GM23338 (cell line): Measurements from ENCODE around the gene CDH12. TPM values are rescaled to one million over a fixed set of nuclear protein-coding genes. Genes with fewer than 3 reads are reported as not detected.

Experiments
- ATAC-seq: fragments of 200-7000 bp; cut with Tn5 transposase; 3 replicates; pipeline ENCODE4 v1.9.1; 2020
- DNase-seq: peaks from one replicate; pipeline ENCODE4 v3.0.0-alpha.2; 2015; ENCODE audit warnings: low spot score
- H2AFZ ChIP-seq: fragments of 200-600 bp; sonication (generic); 2 replicates; pipeline ENCODE4 v1.8.0; 2016; ENCODE audit warnings: antibody characterized with exemption, mild to moderate bottlenecking, moderate library complexity
- H3F3A ChIP-seq: fragments of 200-600 bp; sonication (generic); replicated peaks from 2 replicates; pipeline ENCODE4 v1.8.0; 2017; ENCODE audit warnings: antibody characterized with exemption, mixed run types, low read depth
- H3K27ac ChIP-seq: fragments of 200-600 bp; sonication (generic); 2 replicates; pipeline ENCODE4 v1.6.1; 2016; ENCODE audit warnings: low read depth
- H3K27me3 ChIP-seq: fragments of 200-600 bp; sonication (generic); 2 replicates; pipeline ENCODE4 v1.8.0; 2016; ENCODE audit warnings: mild to moderate bottlenecking, mixed run types, moderate library complexity; ENCODE audit not compliant: insufficient read depth
- H3K36me3 ChIP-seq: fragments of 200-600 bp; sonication (generic); 2 replicates; pipeline ENCODE4 v1.8.0; 2016; ENCODE audit warnings: mild to moderate bottlenecking; ENCODE audit not compliant: insufficient read depth
- H3K4me1 ChIP-seq: fragments of 200-600 bp; sonication (generic); 2 replicates; pipeline ENCODE4 v1.8.0; 2016; ENCODE audit warnings: mild to moderate bottlenecking, moderate library complexity; ENCODE audit not compliant: insufficient read depth
- H3K4me2 ChIP-seq: fragments of 200-600 bp; sonication (generic); 2 replicates; pipeline ENCODE4 v1.7.1; 2017; ENCODE audit warnings: mixed run types
- H3K4me3 ChIP-seq: fragments of 200-600 bp; sonication (generic); 2 replicates; pipeline ENCODE4 v1.6.1; 2016; ENCODE audit warnings: mixed run types
- H3K79me2 ChIP-seq: fragments of 200-600 bp; sonication (generic); replicated peaks from 2 replicates; pipeline ENCODE4 v1.8.0; 2017; ENCODE audit warnings: mild to moderate bottlenecking; ENCODE audit not compliant: insufficient read depth
- H3K9me2 ChIP-seq: fragments of 200-600 bp; sonication (generic); 2 replicates; pipeline ENCODE4 v1.8.0; 2017; ENCODE audit not compliant: insufficient read depth
- H4K20me1 ChIP-seq: fragments of 200-600 bp; sonication (generic); replicated peaks from 2 replicates; pipeline ENCODE4 v1.8.0; 2017; ENCODE audit warnings: mild to moderate bottlenecking; ENCODE audit not compliant: insufficient read depth
- H3K27ac Mint-ChIP-seq: 2 replicates; pipeline ENCODE4 v1.8.0; 2020; ENCODE audit warnings: inconsistent platforms, mild to moderate bottlenecking, moderate library complexity, mixed read lengths
- H3K27me3 Mint-ChIP-seq: 3 replicates; pipeline ENCODE4 v1.8.0; 2022; ENCODE audit warnings: low read depth, mild to moderate bottlenecking, moderate library complexity, mixed read lengths, inconsistent platforms; ENCODE audit not compliant: insufficient read depth, poor library complexity
- H3K36me3 Mint-ChIP-seq: 3 replicates; pipeline ENCODE4 v1.8.0; 2021; ENCODE audit warnings: low read depth, mild to moderate bottlenecking, inconsistent platforms, moderate library complexity, mixed read lengths
- H3K4me1 Mint-ChIP-seq: 3 replicates; pipeline ENCODE4 v1.8.0; 2020; ENCODE audit warnings: mild to moderate bottlenecking, inconsistent platforms, mixed read lengths
- H3K4me3 Mint-ChIP-seq: 3 replicates; pipeline ENCODE4 v1.8.0; 2021; ENCODE audit warnings: moderate library complexity, mild to moderate bottlenecking, inconsistent platforms, mixed read lengths
- H3K9me3 Mint-ChIP-seq: 3 replicates; pipeline ENCODE4 v1.8.0; 2020; ENCODE audit warnings: moderate library complexity, mild to moderate bottlenecking, inconsistent platforms, mixed read lengths
- ETS1 ChIP-seq: IDR thresholded peaks from 2 replicates; pipeline ENCODE4 v1.6.1; 2016; ENCODE audit warnings: antibody characterized with exemption
- JUNB ChIP-seq: IDR thresholded peaks from one replicate; pipeline ENCODE4 v1.6.1; 2016; ENCODE audit warnings: antibody characterized with exemption; ENCODE audit not compliant: unreplicated experiment
- REST ChIP-seq: IDR thresholded peaks from one replicate; pipeline ENCODE4 v1.6.1; 2018; ENCODE audit warnings: antibody characterized with exemption; ENCODE audit not compliant: unreplicated experiment
- ZNF114 ChIP-seq: fragments of 250-450 bp; sonication (Bioruptor Pico); IDR thresholded peaks from 2 replicates; pipeline ENCODE4 v1.5.0; 2020; ENCODE audit warnings: mild to moderate bottlenecking, moderate library complexity
- ZNF331 ChIP-seq: fragments of 250-450 bp; sonication (Bioruptor Pico); IDR thresholded peaks from 2 replicates; pipeline ENCODE4 v1.5.0; 2020; ENCODE audit warnings: low read depth, mild to moderate bottlenecking, moderate library complexity
- ZNF462 ChIP-seq: fragments of 250-450 bp; sonication (Bioruptor Pico); IDR thresholded peaks from 2 replicates; pipeline ENCODE4 v1.5.0; 2020; ENCODE audit warnings: mild to moderate bottlenecking, moderate library complexity
- polyA plus RNA-seq: library from polyadenylated mRNA; unstranded; fragments of >200 nt; fragmentation: Nextera tagmentation; extraction: Ambion mirVana; gene quantifications from 2 replicates; pipeline ENCODE4 v1.2.1, GENCODE V29; 2016
- total RNA-seq: library from RNA; depleted of rRNA; stranded (reverse); fragments of >200 nt; shearing (Covaris generic); gene quantifications from 2 replicates; pipeline ENCODE4 v1.2.3, GENCODE V29; 2014

CDH12 gene
- total and polyA plus RNA-seq, 2 experiments from 2014 or later = not detected

GRCh38 chr5:22649074-22649473, 204.1 kb downstream of the CDH12 start:
- no peak for DNase-seq
- Histone ChIP-seq H3K79me2 (no peaks in the 10 kb centered on the region), H3K9me2 (no peaks in the 10 kb centered on the region), H3K36me3 (no peaks in the 10 kb centered on the region), H3K4me2 (no peak overlapping the region), H3K27me3 (no peaks in the 10 kb centered on the region), H3K27ac (no peak overlapping the region), H2AFZ (no peak overlapping the region), H4K20me1 (no peaks in the 10 kb centered on the region), H3F3A (no peaks in the 10 kb centered on the region), H3K4me1 (no peaks in the 10 kb centered on the region), H3K4me3 (no peak overlapping the region)
- no peaks in the 10 kb centered on the region for H3K36me3 Mint-ChIP-seq
- H3K9me3 Mint-ChIP-seq = no peaks in the 10 kb centered on the region; the same call in 2 of the 3 replicates
- H3K27me3 Mint-ChIP-seq = peaks cover 2% of the 10 kb centered on the region
- peaks cover 5% of the 10 kb centered on the region; the same call in 2 of the 3 replicates for H3K4me1 Mint-ChIP-seq
- no peak for TF ChIP-seq JUNB
- TF ChIP-seq ZNF114 (CRISPR knock-in tag) = no peak
- no peak for TF ChIP-seq ZNF462 (CRISPR knock-in tag)
- TF ChIP-seq REST = no peak
- no peak for TF ChIP-seq ZNF331 (CRISPR knock-in tag)
- no peak for TF ChIP-seq ETS1
- H3K27ac Mint-ChIP-seq = no peak overlapping the region
- no peak for ATAC-seq
- no peak overlapping the region for H3K4me3 Mint-ChIP-seq
